Gastrocnemius medialis (tissue), 4 donors: Measurements from ENCODE around the gene BICDL1.

Source experiments
- POLR2A ChIP-seq, 2 donors: fragments of 450-650 bp; IDR thresholded peaks; one replicate each; pipeline ENCODE4 v1.6.1; 2017; ENCODE audit warnings: antibody characterized with exemption in 2 of 2, mild to moderate bottlenecking in 2 of 2, moderate library complexity in 2 of 2
- TF ChIP-seq, protein P1 (sequence below), 5 experiments: fragments of 450-650 bp in 3 of 5; fragments of 200-600 bp in 2 of 5; sonication (generic) in 2 of 5; IDR thresholded peaks in 4 of 5; conservative IDR thresholded peaks in 1 of 5; 1 replicate in 4 of 5; 2 replicates in 1 of 5; pipeline ENCODE4 v1.5.1; 2016 to 2019; ENCODE audit warnings: antibody characterized with exemption in 5 of 5, mild to moderate bottlenecking in 3 of 5, moderate library complexity in 3 of 5

DNA sequence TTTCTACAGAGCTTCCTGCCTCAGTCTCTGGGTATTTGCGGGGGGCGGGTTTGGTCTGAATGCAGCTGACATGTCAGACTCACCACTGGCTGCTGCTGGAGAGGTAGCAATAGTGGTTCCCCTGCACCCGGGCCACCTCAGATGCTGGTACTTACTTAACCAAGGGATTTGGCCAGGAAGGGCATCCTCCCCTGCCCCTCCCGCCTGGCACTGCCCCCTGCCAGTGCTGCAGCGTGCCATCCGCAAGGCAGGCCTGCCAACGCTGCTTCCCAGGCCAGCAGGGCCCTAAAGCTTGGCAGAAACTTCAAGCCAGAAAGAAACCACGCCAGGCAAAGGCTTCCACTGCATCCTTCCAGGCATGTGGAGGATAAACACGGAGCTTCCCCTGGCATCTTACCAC lies 105.4 kb downstream of the BICDL1 start:
- TF ChIP-seq, protein P1, sequence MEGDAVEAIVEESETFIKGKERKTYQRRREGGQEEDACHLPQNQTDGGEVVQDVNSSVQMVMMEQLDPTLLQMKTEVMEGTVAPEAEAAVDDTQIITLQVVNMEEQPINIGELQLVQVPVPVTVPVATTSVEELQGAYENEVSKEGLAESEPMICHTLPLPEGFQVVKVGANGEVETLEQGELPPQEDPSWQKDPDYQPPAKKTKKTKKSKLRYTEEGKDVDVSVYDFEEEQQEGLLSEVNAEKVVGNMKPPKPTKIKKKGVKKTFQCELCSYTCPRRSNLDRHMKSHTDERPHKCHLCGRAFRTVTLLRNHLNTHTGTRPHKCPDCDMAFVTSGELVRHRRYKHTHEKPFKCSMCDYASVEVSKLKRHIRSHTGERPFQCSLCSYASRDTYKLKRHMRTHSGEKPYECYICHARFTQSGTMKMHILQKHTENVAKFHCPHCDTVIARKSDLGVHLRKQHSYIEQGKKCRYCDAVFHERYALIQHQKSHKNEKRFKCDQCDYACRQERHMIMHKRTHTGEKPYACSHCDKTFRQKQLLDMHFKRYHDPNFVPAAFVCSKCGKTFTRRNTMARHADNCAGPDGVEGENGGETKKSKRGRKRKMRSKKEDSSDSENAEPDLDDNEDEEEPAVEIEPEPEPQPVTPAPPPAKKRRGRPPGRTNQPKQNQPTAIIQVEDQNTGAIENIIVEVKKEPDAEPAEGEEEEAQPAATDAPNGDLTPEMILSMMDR (IDR thresholded peaks at IDR 0.05 in 4 of 5, conservative IDR thresholded peaks at IDR 0.05 in 1 of 5): no peak
- no peak for TF ChIP-seq POLR2A (IDR thresholded peaks at IDR 0.05)
